CD4-positive, alpha-beta T cell (primary cell): ENCODE measurements around the gene QRFP. TPM values are rescaled to one million over a fixed set of nuclear protein-coding genes. Genes with fewer than 3 reads are reported as not detected.

Source experiments
- ATAC-seq: fragments of 200-7000 bp; cut with Tn5 transposase; one replicate; pipeline ENCODE4 v1.10.0; 2022; ENCODE audit warnings: mild to moderate bottlenecking; ENCODE audit not compliant: poor library complexity
- CTCF ChIA-PET: fragments of 350-600 bp; sonication (Branson Sonifier 250); formaldehyde crosslinking; loops from one replicate; lab custom pipeline; 2021; ENCODE audit warnings: antibody characterized with exemption, inconsistent platforms; lab: Charles Lee
- POLR2A ChIA-PET: fragments of 350-600 bp; sonication (Branson Sonifier 250); formaldehyde crosslinking; loops from one replicate; lab custom pipeline; 2021; ENCODE audit warnings: antibody characterized with exemption, inconsistent platforms; lab: Charles Lee
- DNase-seq, 14 experiments: peaks; one replicate each; pipeline ENCODE4 v3.0.0-alpha.2; 2013 to 2020; ENCODE audit warnings: mixed read lengths in 2 of 14
- H3K27ac ChIP-seq, 2 donors: one replicate each; pipeline versions ENCODE4 v1.5.1 to v1.7.0; 2013; ENCODE audit warnings: low read length in 2 of 2, low read depth in 1 of 2, mild to moderate bottlenecking in 1 of 2
- H3K27me3 ChIP-seq, 2 experiments: 1 replicate in 1 of 2; 2 replicates in 1 of 2; pipeline versions ENCODE4 v1.6.1 to v1.7.0; 2013; ENCODE audit warnings: low read length in 2 of 2, control low read depth in 1 of 2, mild to moderate bottlenecking in 1 of 2, moderate library complexity in 1 of 2; ENCODE audit not compliant: insufficient read depth in 2 of 2, control insufficient read depth in 1 of 2
- H3K36me3 ChIP-seq: one replicate; pipeline ENCODE4 v1.6.1; 2013; ENCODE audit warnings: low read length, control low read depth; ENCODE audit not compliant: insufficient read depth
- H3K4me1 ChIP-seq: one replicate; pipeline ENCODE4 v1.6.1; 2013; ENCODE audit warnings: low read length, control low read depth; ENCODE audit not compliant: insufficient read depth
- H3K4me3 ChIP-seq: one replicate; pipeline ENCODE4 v1.5.1; 2013; ENCODE audit warnings: mild to moderate bottlenecking, low read length, moderate library complexity
- H3K9me3 ChIP-seq, 2 experiments: 1 replicate in 1 of 2; 2 replicates in 1 of 2; pipeline versions ENCODE4 v1.6.1 to v1.7.0; 2013; ENCODE audit warnings: low read length in 2 of 2, mild to moderate bottlenecking in 2 of 2, control low read depth in 1 of 2, moderate library complexity in 1 of 2; ENCODE audit not compliant: control insufficient read depth in 1 of 2, insufficient read depth in 1 of 2
- H3K27ac Mint-ChIP-seq: one replicate; pipeline ENCODE4 v1.8.0; 2020; ENCODE audit warnings: mixed read lengths
- H3K27me3 Mint-ChIP-seq: one replicate; pipeline ENCODE4 v1.8.0; 2021; ENCODE audit warnings: mixed read lengths
- H3K36me3 Mint-ChIP-seq: one replicate; pipeline ENCODE4 v1.8.0; 2021; ENCODE audit warnings: low read depth, mixed read lengths
- H3K4me1 Mint-ChIP-seq: one replicate; pipeline ENCODE4 v1.8.0; 2021; ENCODE audit warnings: low read depth, mixed read lengths
- H3K4me3 Mint-ChIP-seq: one replicate; pipeline ENCODE4 v1.8.0; 2020; ENCODE audit warnings: mild to moderate bottlenecking, mixed read lengths
- H3K9me3 Mint-ChIP-seq: one replicate; pipeline ENCODE4 v1.8.0; 2020; ENCODE audit warnings: mixed read lengths
- CTCF ChIP-seq: fragments of 200-600 bp; IDR thresholded peaks from one replicate; pipeline ENCODE4 v1.8.0; 2022; ENCODE audit warnings: antibody characterized with exemption, mild to moderate bottlenecking
- intact Hi-C, 2 experiments: fragments of 100-400 bp; cut with DNase I in 1 of 2; cut with micrococcal nuclease in 1 of 2; formaldehyde crosslinking; loops; one replicate each; pipeline versions ENCODE4 v1.15.1 to v1.9.0; 2023 to 2025; cut with DNase I, micrococcal nuclease
- total RNA-seq, 174 experiments: library from RNA in 2 of 174; stranded (reverse) in 2 of 174; gene quantifications; one replicate each; pipeline ENCODE4 v1.2.3 and lab custom pipeline; 2021 to 2026

QRFP gene
- total RNA-seq, 2 experiments from 2014 or later, result not detected

DNA sequence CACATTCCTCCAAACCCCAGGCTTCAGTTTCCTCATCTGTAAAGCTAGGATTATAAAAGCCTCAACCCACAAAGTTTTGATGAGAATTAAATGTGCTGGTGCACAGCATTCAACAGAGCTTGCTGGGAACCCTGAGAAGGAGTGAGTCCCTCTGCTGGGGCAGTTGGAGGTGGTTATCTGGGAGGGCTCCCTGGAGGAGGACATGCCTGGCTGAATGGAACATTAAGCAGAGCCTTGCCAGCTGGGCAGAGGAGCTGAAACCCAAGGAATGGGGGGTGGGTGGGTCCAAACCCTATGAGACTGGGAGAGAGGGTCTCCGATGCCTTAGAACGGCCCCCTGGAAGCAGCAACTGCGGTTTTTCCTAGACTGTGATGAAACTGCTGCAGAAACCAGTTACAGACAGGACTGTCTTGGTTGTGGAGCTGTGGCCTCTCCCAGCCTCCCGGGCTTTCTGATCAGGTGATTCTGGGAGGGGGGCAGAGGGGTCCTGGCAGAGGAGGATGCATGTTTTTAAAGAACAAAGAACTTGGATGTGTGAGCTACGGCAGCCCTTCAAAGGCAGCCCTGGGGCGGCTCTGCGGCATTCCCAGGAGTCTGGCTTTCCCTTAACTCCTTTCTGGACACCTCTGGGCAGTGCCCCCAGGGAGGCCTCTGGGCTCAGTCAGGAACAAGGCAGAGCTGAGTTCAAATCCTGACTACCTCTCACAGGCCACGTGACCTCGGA lies 21.7 kb upstream of the QRFP start:
- CTCF ChIA-PET, result no interaction called here
- H3K27me3 ChIP-seq, result peaks cover 0 to 3% of the 10 kb centered on the region in 2 experiments
- POLR2A ChIA-PET, result no interaction called here

DNA sequence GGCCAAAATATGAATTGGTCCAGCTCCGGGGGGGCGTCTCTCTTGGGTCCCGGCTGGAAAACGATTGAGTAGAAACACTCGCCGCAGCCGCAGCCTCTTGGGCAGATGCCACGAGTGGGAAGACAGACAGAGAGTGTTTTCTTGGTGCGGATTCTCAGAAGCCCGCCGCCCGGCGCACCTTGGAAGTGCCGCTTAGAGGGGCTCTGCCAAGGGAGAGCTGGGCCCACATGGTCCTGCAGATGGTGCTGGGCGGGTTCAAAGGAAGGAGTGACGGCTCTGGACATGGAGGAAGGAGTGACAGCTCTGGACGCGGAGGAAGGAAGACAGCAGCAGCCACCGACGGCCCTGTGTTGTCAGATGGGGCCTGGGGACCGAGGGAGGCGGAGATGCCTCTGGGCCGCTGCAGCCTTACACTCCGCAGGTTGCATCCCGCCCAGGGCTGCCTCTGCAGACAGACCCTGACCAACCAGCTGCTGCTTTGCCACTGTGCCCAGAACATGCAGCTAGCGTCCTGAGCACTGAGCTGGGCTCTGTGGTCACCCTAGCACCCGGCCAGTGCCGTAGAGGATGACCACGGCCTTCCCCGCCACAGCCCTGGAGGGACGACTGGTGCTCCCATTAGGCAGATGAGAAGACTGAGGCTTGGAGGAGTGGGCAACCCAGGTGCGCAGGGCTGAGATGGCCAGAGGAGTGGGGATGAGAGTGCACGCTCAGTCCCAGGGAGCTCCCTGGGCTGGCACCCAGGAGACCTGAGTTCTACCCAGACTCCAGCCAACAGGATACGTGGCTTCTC lies 20.8 kb upstream of the QRFP start:
- H3K4me1 Mint-ChIP-seq, result no peaks in the 10 kb centered on the region
- H3K36me3 ChIP-seq, result no peaks in the 10 kb centered on the region
- H3K4me3 Mint-ChIP-seq, result no peak overlapping the region
- no peak for TF ChIP-seq CTCF
- CTCF ChIA-PET, result no interaction called here
- no peak overlapping the region for H3K27ac Mint-ChIP-seq
- H3K4me1 ChIP-seq, result no peaks in the 10 kb centered on the region
- DNase-seq, result no peak
- ATAC-seq, result no peak
- H3K9me3 ChIP-seq, result no peaks in the 10 kb centered on the region
- H3K9me3 Mint-ChIP-seq, result no peaks in the 10 kb centered on the region
- POLR2A ChIA-PET, result no interaction called here
- peaks cover 0 to 3% of the 10 kb centered on the region in 2 experiments for H3K27me3 ChIP-seq
- no peaks in the 10 kb centered on the region for H3K36me3 Mint-ChIP-seq
- no peak overlapping the region for H3K4me3 ChIP-seq
- H3K27me3 Mint-ChIP-seq, result no peaks in the 10 kb centered on the region
- intact Hi-C loops, result no loop called here
- H3K27ac ChIP-seq, result no peak overlapping the region

More for the DNA sequence above, 21.7 kb upstream of the QRFP start:
- H3K27ac ChIP-seq, result no peak overlapping the region
- no peaks in the 10 kb centered on the region for H3K4me1 Mint-ChIP-seq
- TF ChIP-seq CTCF, result no peak
- H3K27me3 Mint-ChIP-seq, result peaks cover 8% of the 10 kb centered on the region
- H3K27ac Mint-ChIP-seq, result no peak overlapping the region
- no peaks in the 10 kb centered on the region for H3K4me1 ChIP-seq
- ATAC-seq (no peak), DNase-seq (no peak)
- H3K9me3 ChIP-seq, result no peaks in the 10 kb centered on the region
- H3K9me3 Mint-ChIP-seq, result no peaks in the 10 kb centered on the region
- no peak overlapping the region for H3K4me3 ChIP-seq
- no peaks in the 10 kb centered on the region for H3K36me3 Mint-ChIP-seq
- H3K4me3 Mint-ChIP-seq, result no peak overlapping the region
- no peaks in the 10 kb centered on the region for H3K36me3 ChIP-seq
- intact Hi-C loops, result no loop called here

- H3K9me3 ChIP-seq, result no peaks in the 10 kb centered on the region
- Mint-ChIP-seq H3K4me3 (no peak overlapping the region), H3K36me3 (no peaks in the 10 kb centered on the region), H3K4me1 (no peaks in the 10 kb centered on the region), H3K27ac (no peak overlapping the region), H3K27me3 (no peaks in the 10 kb centered on the region), H3K9me3 (no peaks in the 10 kb centered on the region)
- intact Hi-C loops, result no loop called here
- DNase-seq (no peak), ATAC-seq (no peak)
- H3K4me1 ChIP-seq, result no peaks in the 10 kb centered on the region
- ChIA-PET POLR2A (no interaction called here), CTCF (no interaction called here)
- H3K27ac ChIP-seq, result no peak overlapping the region
- no peaks in the 10 kb centered on the region for H3K27me3 ChIP-seq
- no peaks in the 10 kb centered on the region for H3K36me3 ChIP-seq
- no peak for TF ChIP-seq CTCF
- no peak overlapping the region for H3K4me3 ChIP-seq
Observed at GRCh38 chr9:130915096-130915447, 18.5 kb upstream of the QRFP start.
